ENCODE data around the gene IRGQ.

- TF ChIP-seq, protein P1, sequence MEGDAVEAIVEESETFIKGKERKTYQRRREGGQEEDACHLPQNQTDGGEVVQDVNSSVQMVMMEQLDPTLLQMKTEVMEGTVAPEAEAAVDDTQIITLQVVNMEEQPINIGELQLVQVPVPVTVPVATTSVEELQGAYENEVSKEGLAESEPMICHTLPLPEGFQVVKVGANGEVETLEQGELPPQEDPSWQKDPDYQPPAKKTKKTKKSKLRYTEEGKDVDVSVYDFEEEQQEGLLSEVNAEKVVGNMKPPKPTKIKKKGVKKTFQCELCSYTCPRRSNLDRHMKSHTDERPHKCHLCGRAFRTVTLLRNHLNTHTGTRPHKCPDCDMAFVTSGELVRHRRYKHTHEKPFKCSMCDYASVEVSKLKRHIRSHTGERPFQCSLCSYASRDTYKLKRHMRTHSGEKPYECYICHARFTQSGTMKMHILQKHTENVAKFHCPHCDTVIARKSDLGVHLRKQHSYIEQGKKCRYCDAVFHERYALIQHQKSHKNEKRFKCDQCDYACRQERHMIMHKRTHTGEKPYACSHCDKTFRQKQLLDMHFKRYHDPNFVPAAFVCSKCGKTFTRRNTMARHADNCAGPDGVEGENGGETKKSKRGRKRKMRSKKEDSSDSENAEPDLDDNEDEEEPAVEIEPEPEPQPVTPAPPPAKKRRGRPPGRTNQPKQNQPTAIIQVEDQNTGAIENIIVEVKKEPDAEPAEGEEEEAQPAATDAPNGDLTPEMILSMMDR (IDR thresholded peaks at IDR 0.05 in 4 of 5, conservative IDR thresholded peaks at IDR 0.05 in 1 of 5) = no peak
- no peak for TF ChIP-seq POLR2A (IDR thresholded peaks at IDR 0.05)
These were observed 35.2 kb downstream of the IRGQ start for GRCh38 chr19:43560687-43561086.

Data from gastrocnemius medialis (tissue), 4 donors.